Effector CD8-positive, alpha-beta T cell (primary cell): ENCODE measurements around the gene LYPD1.

Experiments used
- DNase-seq: peaks from one replicate; lab custom pipeline; 2025; lab: John Stamatoyannopoulos, UW

Gene LYPD1

GRCh38 chr2:132668189-132668823, 1.7 kb downstream of the LYPD1 start:
- no peak for DNase-seq

GRCh38 chr2:132667706-132668105, 2.3 kb downstream of the LYPD1 start:
- no peak for DNase-seq

- no peak for DNase-seq
Measured at GRCh38 chr2:132665401-132666140, 4.4 kb downstream of the LYPD1 start.

- no peak for DNase-seq
Measured at GRCh38 chr2:132664096-132664495, 5.9 kb downstream of the LYPD1 start.

GRCh38 chr2:132662732-132663131, 7.3 kb downstream of the LYPD1 start:
- no peak for DNase-seq

GRCh38 chr2:132659331-132659730, 10.7 kb downstream of the LYPD1 start:
- DNase-seq = no peak

- no peak for DNase-seq
Measured at GRCh38 chr2:132656266-132656975, 13.6 kb downstream of the LYPD1 start.

- no peak for DNase-seq
Measured at GRCh38 chr2:132654968-132655367, 15.0 kb downstream of the LYPD1 start.

- no peak for DNase-seq
Measured at GRCh38 chr2:132654335-132654734, 15.7 kb downstream of the LYPD1 start.

GRCh38 chr2:132652474-132652873, 17.5 kb downstream of the LYPD1 start:
- no peak for DNase-seq

GRCh38 chr2:132651115-132652045, 18.6 kb downstream of the LYPD1 start:
- no peak for DNase-seq

GRCh38 chr2:132646540-132647108, 23.4 kb downstream of the LYPD1 start:
- no peak for DNase-seq

- no peak for DNase-seq
Measured at GRCh38 chr2:132645722-132646539, 24.1 kb downstream of the LYPD1 start.

GRCh38 chr2:132645176-132645575, 24.8 kb downstream of the LYPD1 start:
- DNase-seq = no peak

GRCh38 chr2:132642415-132642814, 27.6 kb downstream of the LYPD1 start:
- no peak for DNase-seq

- no peak for DNase-seq
Measured at GRCh38 chr2:132641819-132642218, 28.2 kb downstream of the LYPD1 start.

- DNase-seq = no peak
Measured at GRCh38 chr2:132640116-132640515, 29.9 kb downstream of the LYPD1 start.

- DNase-seq = no peak
Measured at GRCh38 chr2:132638313-132639040, 31.5 kb downstream of the LYPD1 start.

GRCh38 chr2:132636346-132636745, 33.7 kb downstream of the LYPD1 start:
- DNase-seq = no peak

- DNase-seq = no peak
Measured at GRCh38 chr2:132633635-132634034, 36.4 kb downstream of the LYPD1 start.
